ENCODE data around the gene SDHAF3. TPM values are rescaled to one million over a fixed set of nuclear protein-coding genes. Genes with fewer than 3 reads are reported as not detected.

Gene SDHAF3
- total and polyA plus RNA-seq, 4 donors: 8.6 to 34.1 (median 10.4) TPM

DNA sequence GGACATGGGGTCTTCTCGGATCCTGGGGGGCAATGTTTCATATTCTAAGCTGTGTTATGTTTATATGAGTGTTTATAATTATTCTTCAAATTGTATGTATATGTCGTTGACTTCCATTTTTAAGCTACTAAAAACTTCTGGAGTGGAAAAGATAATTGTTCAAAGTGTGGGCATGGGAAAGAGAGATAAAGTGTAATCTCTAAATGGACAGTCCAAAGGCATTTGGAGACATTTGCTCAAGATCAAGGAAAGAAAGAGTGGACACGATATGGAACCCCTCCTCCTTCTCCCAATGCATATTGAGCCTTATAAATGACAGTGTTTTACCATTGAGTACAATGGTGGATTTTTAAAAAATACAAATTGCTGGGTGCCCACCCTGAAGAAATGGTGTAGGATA, 81.1 kb downstream of the SDHAF3 start:
- no peaks in the 10 kb centered on the region for H3K27me3 ChIP-seq (ENCODE audit: control insufficient read depth in 4 of 4, insufficient read depth in 4 of 4, low read length in 3 of 4)
- peaks cover 0 to 7% (median 0%) of the 10 kb centered on the region in 4 donors for H3K9me3 ChIP-seq (ENCODE audit: control insufficient read depth in 4 of 4, low read length in 3 of 4)
- TF ChIP-seq ZBTB33 (IDR thresholded peaks at IDR 0.05) (no peak), GABPA (IDR thresholded peaks at IDR 0.05 in 1 of 2, conservative IDR thresholded peaks at IDR 0.05 in 1 of 2) (no peak), HNF4G (IDR thresholded peaks at IDR 0.05) (no peak), CTCF (IDR thresholded peaks at IDR 0.05; ENCODE audit: low read depth, low read length, missing input control) (no peak), RAD21 (IDR thresholded peaks at IDR 0.05) (no peak), EGR1 (IDR thresholded peaks at IDR 0.05; ENCODE audit: low read depth in 2 of 2) (no peak), FOXA1 (IDR thresholded peaks at IDR 0.05) (no peak), JUND (IDR thresholded peaks at IDR 0.05) (no peak), FOXA2 (IDR thresholded peaks at IDR 0.05) (no peak), YY1 (IDR thresholded peaks at IDR 0.05) (no peak), HNF4A (conservative IDR thresholded peaks at IDR 0.05) (no peak), SP1 (IDR thresholded peaks at IDR 0.05) (no peak), TAF1 (conservative IDR thresholded peaks at IDR 0.05) (no peak), RXRA (IDR thresholded peaks at IDR 0.05) (no peak), REST (IDR thresholded peaks at IDR 0.05) (no peak), NR2F2 (IDR thresholded peaks at IDR 0.05) (no peak)
- TF ChIP-seq, protein P1, sequence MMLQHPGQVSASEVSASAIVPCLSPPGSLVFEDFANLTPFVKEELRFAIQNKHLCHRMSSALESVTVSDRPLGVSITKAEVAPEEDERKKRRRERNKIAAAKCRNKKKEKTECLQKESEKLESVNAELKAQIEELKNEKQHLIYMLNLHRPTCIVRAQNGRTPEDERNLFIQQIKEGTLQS (IDR thresholded peaks at IDR 0.05): no peak
- TF ChIP-seq, protein P2, sequence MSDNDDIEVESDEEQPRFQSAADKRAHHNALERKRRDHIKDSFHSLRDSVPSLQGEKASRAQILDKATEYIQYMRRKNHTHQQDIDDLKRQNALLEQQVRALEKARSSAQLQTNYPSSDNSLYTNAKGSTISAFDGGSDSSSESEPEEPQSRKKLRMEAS (IDR thresholded peaks at IDR 0.05): no peak
- no peak for DNase-seq (ENCODE audit: low spot score)
- H3K36me3 ChIP-seq (ENCODE audit: control insufficient read depth in 4 of 4, insufficient read depth in 3 of 4, low read depth in 1 of 4, low read length in 3 of 4): no peaks in the 10 kb centered on the region
- H3K4me3 ChIP-seq (ENCODE audit: low read depth in 1 of 3, low read length in 3 of 3): no peak overlapping the region
- WGBS: 62% methylated on average over 3 of the region's 3 CpGs
- no peaks in the 10 kb centered on the region for H3K4me1 ChIP-seq (ENCODE audit: control insufficient read depth in 4 of 4, insufficient read depth in 4 of 4, low read length in 3 of 4)
- no peak overlapping the region for H3K9ac ChIP-seq (ENCODE audit: low read depth in 1 of 2, low read length in 2 of 2)
- no peak overlapping the region for H3K27ac ChIP-seq (ENCODE audit: low read depth in 1 of 2, low read length in 2 of 2)
